ENCODE data around the gene SAMM50. TPM values are rescaled to one million over a fixed set of nuclear protein-coding genes. Genes with fewer than 3 reads are reported as not detected.

SAMM50 gene
- polyA plus RNA-seq, 4 donors: 45.4 to 66.9 (median 56.4) TPM

DNA sequence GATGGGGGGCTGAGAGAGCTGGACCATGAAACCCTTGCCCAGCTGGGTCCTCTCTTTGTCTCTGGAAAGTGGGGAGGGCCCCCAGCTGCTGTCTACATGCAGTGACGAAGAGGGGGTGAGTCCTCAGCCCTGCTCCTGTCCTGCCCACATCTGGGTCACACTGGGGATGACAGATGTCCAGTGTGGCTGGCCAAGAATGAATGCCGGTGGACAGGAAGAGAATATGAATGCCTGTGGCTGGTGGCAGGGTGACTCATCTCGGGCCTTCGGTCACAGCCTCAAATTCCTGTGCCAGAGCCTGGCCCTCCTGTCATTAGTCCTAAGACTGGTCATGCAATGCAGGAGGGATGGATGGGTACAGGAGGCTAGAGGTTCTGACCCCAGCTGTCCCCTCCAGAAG lies 33.9 kb upstream of the SAMM50 start:
- 52 to 68% (median 66%) methylated on average over 4 of the region's 4 CpGs for WGBS, 3 donors
- no peak for DNase-seq
- Histone ChIP-seq H3K4me3 (ENCODE audit: low read depth in 1 of 3, low read length in 3 of 3) (no peak overlapping the region), H3K27ac (ENCODE audit: low read depth in 1 of 3, low read length in 2 of 3) (no peak overlapping the region), H3K36me3 (ENCODE audit: control insufficient read depth in 3 of 3, insufficient read depth in 2 of 3, low read depth in 1 of 3, low read length in 3 of 3) (no peaks in the 10 kb centered on the region), H3K27me3 (ENCODE audit: control insufficient read depth in 3 of 3, insufficient read depth in 3 of 3, low read length in 3 of 3) (peaks cover 0 to 3% (median 0%) of the 10 kb centered on the region in 3 donors), H3K9me3 (ENCODE audit: control insufficient read depth in 2 of 2, insufficient read depth in 1 of 2, low read depth in 1 of 2, low read length in 1 of 2) (no peaks in the 10 kb centered on the region), H3K4me1 (ENCODE audit: control insufficient read depth in 3 of 3, insufficient read depth in 2 of 3, low read depth in 1 of 3, low read length in 2 of 3) (peaks cover 0 to 13% (median 0%) of the 10 kb centered on the region in 3 donors)
- no peak for FAIRE-seq

DNA sequence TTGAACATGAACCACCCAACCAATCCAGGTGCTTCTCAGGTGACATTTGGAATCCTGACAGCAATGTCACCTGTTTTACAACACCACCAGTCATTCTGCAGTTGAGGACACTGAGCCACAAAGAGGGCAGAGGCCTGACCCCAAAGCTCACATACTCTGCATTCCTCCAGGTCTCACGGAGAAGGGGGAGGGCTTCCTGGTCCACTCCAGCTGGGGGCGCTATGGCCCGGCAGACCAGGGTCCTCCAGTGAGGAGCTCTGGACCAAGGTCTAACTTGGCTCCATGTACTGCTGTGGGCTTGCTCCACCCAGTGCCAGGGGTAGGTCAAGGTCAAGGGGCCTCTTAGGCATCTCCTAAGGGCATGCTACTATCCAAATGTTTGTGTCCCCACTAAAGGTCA lies 33.1 kb upstream of the SAMM50 start:
- FAIRE-seq (no peak), DNase-seq (no peak)
- Histone ChIP-seq H3K4me1 (ENCODE audit: control insufficient read depth in 3 of 3, insufficient read depth in 2 of 3, low read depth in 1 of 3, low read length in 2 of 3) (peaks cover 0 to 13% (median 0%) of the 10 kb centered on the region in 3 donors), H3K27ac (ENCODE audit: low read depth in 1 of 3, low read length in 2 of 3) (no peak overlapping the region), H3K27me3 (ENCODE audit: control insufficient read depth in 3 of 3, insufficient read depth in 3 of 3, low read length in 3 of 3) (peaks cover 0 to 3% (median 0%) of the 10 kb centered on the region in 3 donors), H3K4me3 (ENCODE audit: low read depth in 1 of 3, low read length in 3 of 3) (no peak overlapping the region), H3K9me3 (ENCODE audit: control insufficient read depth in 2 of 2, insufficient read depth in 1 of 2, low read depth in 1 of 2, low read length in 1 of 2) (no peaks in the 10 kb centered on the region), H3K36me3 (ENCODE audit: control insufficient read depth in 3 of 3, insufficient read depth in 2 of 3, low read depth in 1 of 3, low read length in 3 of 3) (no peaks in the 10 kb centered on the region)
- 68 to 82% (median 75%) methylated on average over 3 of the region's 3 CpGs for WGBS, 3 donors

DNA sequence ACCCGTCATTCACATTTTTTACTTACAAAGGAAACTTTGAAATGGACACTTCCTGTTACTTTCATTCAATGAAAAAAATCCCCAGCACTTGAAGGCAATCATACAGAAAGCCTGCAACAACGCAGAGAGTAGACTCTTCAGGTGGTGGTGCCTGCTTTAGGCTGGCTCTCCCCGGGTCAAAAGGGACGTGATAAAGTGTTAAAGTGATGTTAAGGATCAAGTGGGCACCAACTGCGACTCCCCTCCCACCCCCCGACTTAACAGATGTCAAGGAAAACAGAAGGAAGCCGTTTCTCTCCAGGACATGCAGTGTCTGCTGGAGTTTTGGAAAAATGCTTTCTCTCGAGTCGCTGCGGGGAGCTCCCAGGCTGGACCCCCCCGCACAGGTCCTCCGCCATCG lies 32.1 kb upstream of the SAMM50 start:
- Histone ChIP-seq H3K4me3 (ENCODE audit: low read depth in 1 of 3, low read length in 3 of 3) (peak overlapping the region in 2 of 3 donors; percentile 9 to 55), H3K27ac (ENCODE audit: low read depth in 1 of 3, low read length in 2 of 3) (no peak overlapping the region), H3K9me3 (ENCODE audit: control insufficient read depth in 2 of 2, insufficient read depth in 1 of 2, low read depth in 1 of 2, low read length in 1 of 2) (no peaks in the 10 kb centered on the region), H3K27me3 (ENCODE audit: control insufficient read depth in 3 of 3, insufficient read depth in 3 of 3, low read length in 3 of 3) (peaks cover 0 to 3% (median 0%) of the 10 kb centered on the region in 3 donors), H3K36me3 (ENCODE audit: control insufficient read depth in 3 of 3, insufficient read depth in 2 of 3, low read depth in 1 of 3, low read length in 3 of 3) (no peaks in the 10 kb centered on the region), H3K4me1 (ENCODE audit: control insufficient read depth in 3 of 3, insufficient read depth in 2 of 3, low read depth in 1 of 3, low read length in 2 of 3) (peaks cover 0 to 13% (median 0%) of the 10 kb centered on the region in 3 donors)
- peak in 1 of 2 donors; percentile 42 for DNase-seq
- no peak for FAIRE-seq
- WGBS, 3 donors: 0 to 1% (median 1%) methylated on average over 10 to 13 of the region's 13 CpGs

DNA sequence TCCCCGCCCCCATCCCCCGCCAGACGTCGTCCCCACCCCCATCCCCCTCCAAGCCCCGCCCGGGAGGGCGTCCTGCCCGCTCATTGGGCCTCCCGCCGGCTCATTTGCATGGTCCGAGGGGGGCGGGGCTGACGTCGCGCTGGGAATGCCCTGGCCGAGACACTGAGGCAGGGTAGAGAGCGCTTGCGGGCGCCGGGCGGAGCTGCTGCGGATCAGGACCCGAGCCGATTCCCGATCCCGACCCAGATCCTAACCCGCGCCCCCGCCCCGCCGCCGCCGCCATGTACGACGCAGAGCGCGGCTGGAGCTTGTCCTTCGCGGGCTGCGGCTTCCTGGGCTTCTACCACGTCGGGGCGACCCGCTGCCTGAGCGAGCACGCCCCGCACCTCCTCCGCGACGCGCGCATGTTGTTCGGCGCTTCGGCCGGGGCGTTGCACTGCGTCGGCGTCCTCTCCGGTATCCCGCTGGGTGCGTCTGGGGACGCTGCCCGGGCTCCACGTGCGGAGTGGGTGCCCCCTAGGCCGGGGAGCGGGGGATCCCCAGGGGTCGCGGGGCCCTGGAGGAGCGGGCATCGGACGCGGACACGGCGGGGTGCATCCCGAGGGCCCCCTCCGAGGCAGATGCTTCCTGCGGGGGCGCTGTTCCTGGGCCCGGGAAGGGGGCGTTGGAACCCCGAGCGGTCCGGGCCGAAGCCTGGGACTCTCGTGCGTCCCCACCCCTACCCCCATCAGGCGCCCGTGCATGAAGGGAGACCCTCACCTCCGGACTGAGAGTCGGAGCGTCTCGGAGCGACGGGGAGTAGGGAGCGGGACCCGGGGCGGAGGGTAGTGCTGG lies 31.4 kb upstream of the SAMM50 start, which contains the start of gene PNPLA3:
Gene PNPLA3 (plus strand): TSS at position 175 of the 834 bp plus-strand sequence. CDS start 107 bp downstream, at position 282.
- Histone ChIP-seq H3K9me3 (ENCODE audit: control insufficient read depth in 2 of 2, insufficient read depth in 1 of 2, low read depth in 1 of 2, low read length in 1 of 2) (no peaks in the 10 kb centered on the region), H3K27ac (ENCODE audit: low read depth in 1 of 3, low read length in 2 of 3) (peak within 1 kb of the TSS in 1 of 3 donors; percentile 63), H3K4me3 (ENCODE audit: low read depth in 1 of 3, low read length in 3 of 3) (peak within 1 kb of the TSS; percentile 44 to 55 (median 44)), H3K36me3 (ENCODE audit: control insufficient read depth in 3 of 3, insufficient read depth in 2 of 3, low read depth in 1 of 3, low read length in 3 of 3) (no peaks in the 10 kb centered on the region), H3K27me3 (ENCODE audit: control insufficient read depth in 3 of 3, insufficient read depth in 3 of 3, low read length in 3 of 3) (peaks cover 0 to 3% (median 0%) of the 10 kb centered on the region in 3 donors), H3K4me1 (ENCODE audit: control insufficient read depth in 3 of 3, insufficient read depth in 2 of 3, low read depth in 1 of 3, low read length in 2 of 3) (peaks cover 0 to 13% (median 0%) of the 10 kb centered on the region in 3 donors)
- peak; percentile 87 to 92 for DNase-seq
- no peak for FAIRE-seq
- 1 to 2% (median 2%) methylated on average over 77 to 100 of the region's 100 CpGs for WGBS, 3 donors

DNA sequence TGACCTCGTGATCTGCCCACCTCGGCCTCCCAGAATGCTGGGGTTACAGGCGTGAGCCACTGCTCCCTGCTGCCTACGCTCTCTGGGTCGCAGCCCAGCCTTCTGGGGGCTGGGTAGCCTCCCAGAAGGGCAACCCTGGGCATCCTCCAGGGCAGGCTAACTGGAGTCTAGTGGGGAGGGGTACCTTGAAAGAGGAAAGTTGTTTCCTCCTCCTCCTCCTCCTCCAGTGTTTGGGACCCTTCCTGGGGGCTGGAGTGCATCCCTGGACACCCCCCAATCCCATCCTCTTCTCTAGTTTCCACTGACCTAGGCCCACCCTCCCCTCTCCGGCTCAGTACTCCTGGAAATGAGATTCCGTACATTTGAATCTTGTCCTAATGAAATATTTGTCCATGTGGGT lies 30.4 kb upstream of the SAMM50 start:
- FAIRE-seq: no peak
- Histone ChIP-seq H3K27me3 (ENCODE audit: control insufficient read depth in 3 of 3, insufficient read depth in 3 of 3, low read length in 3 of 3) (no peaks in the 10 kb centered on the region), H3K36me3 (ENCODE audit: control insufficient read depth in 3 of 3, insufficient read depth in 2 of 3, low read depth in 1 of 3, low read length in 3 of 3) (no peaks in the 10 kb centered on the region), H3K27ac (ENCODE audit: low read depth in 1 of 3, low read length in 2 of 3) (peak overlapping the region; percentile 1 to 78 (median 35)), H3K4me1 (ENCODE audit: control insufficient read depth in 3 of 3, insufficient read depth in 2 of 3, low read depth in 1 of 3, low read length in 2 of 3) (peaks cover 0 to 13% (median 0%) of the 10 kb centered on the region in 3 donors), H3K9me3 (ENCODE audit: control insufficient read depth in 2 of 2, insufficient read depth in 1 of 2, low read depth in 1 of 2, low read length in 1 of 2) (no peaks in the 10 kb centered on the region), H3K4me3 (ENCODE audit: low read depth in 1 of 3, low read length in 3 of 3) (no peak overlapping the region)
- WGBS, 3 donors: 43 to 63% (median 58%) methylated on average over 7 of the region's 7 CpGs
- no peak for DNase-seq

DNA sequence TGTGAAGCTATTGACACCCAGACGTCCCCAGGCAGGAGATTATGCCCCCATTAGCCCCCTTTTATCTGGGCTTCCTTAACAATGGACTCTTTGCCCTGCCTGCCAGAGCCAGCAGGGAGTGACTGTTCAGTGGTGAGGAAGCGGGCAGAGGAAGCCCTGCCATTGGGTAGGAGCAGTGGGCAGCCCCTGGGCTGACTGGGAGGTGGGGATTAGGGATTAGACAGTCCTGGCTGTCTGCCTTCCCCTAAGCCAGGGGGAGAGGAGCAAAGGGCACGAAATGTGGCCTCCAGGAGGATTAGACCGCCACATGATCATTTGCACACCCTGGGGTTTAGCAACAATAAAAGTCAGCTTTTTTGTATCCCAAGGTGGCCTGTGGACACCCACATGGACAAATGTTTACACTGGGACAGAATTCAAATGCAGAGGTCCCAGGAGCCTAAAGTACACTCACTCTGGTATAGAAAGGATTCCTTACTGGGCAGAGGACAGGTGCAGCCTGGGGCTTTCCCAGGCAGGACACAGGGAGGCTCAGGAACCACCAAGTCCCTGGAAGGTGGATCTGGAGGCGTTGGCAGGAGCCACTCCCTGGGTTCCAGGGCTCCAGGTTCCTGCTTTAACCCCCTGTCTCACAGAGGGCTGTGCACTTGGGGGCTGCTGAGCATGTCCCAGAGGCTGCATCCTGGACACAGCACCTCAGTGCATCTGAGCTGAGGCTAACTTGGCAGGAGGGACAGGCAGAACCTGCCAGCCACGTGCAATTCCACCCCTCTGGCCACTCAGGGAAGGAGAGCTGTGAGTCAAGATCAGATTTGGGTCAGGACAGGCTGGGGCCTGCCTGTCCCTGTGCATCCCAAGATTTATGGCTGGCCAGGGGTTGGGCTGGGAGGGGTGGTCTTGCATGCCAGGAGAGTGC lies 29.6 kb upstream of the SAMM50 start:
- Histone ChIP-seq H3K27ac (ENCODE audit: low read depth in 1 of 3, low read length in 2 of 3) (peak overlapping the region; percentile 1 to 78 (median 35)), H3K9me3 (ENCODE audit: control insufficient read depth in 2 of 2, insufficient read depth in 1 of 2, low read depth in 1 of 2, low read length in 1 of 2) (no peaks in the 10 kb centered on the region), H3K27me3 (ENCODE audit: control insufficient read depth in 3 of 3, insufficient read depth in 3 of 3, low read length in 3 of 3) (no peaks in the 10 kb centered on the region), H3K4me3 (ENCODE audit: low read depth in 1 of 3, low read length in 3 of 3) (no peak overlapping the region), H3K4me1 (ENCODE audit: control insufficient read depth in 3 of 3, insufficient read depth in 2 of 3, low read depth in 1 of 3, low read length in 2 of 3) (peaks cover 0 to 13% (median 0%) of the 10 kb centered on the region in 3 donors), H3K36me3 (ENCODE audit: control insufficient read depth in 3 of 3, insufficient read depth in 2 of 3, low read depth in 1 of 3, low read length in 3 of 3) (no peaks in the 10 kb centered on the region)
- WGBS, 3 donors: 18 to 56% (median 29%) methylated on average over 6 of the region's 6 CpGs
- FAIRE-seq: no peak
- DNase-seq: peak; percentile 59 to 70

DNA sequence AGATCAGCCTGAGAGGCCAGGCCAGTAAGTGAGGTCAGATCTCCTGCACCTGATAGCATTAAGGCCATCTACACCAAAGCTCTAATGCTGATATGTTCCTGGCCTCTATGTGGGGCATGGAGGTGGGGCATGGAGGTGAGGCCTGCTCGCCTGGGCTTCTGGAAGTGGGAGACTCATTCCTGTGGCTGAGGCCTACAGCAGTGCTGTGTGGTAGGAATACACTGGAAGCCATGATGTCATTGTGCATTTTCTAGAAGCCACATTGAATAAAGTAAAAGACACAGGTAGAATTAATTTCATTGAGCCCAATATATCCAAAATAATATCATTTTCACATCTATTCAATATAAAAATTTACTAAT lies 28.9 kb upstream of the SAMM50 start:
- WGBS, 3 donors: 74 to 93% (median 91%) methylated on average over 1 of the region's 1 CpG
- Histone ChIP-seq H3K9me3 (ENCODE audit: control insufficient read depth in 2 of 2, insufficient read depth in 1 of 2, low read depth in 1 of 2, low read length in 1 of 2) (no peaks in the 10 kb centered on the region), H3K4me3 (ENCODE audit: low read depth in 1 of 3, low read length in 3 of 3) (no peak overlapping the region), H3K4me1 (ENCODE audit: control insufficient read depth in 3 of 3, insufficient read depth in 2 of 3, low read depth in 1 of 3, low read length in 2 of 3) (peaks cover 0 to 13% (median 0%) of the 10 kb centered on the region in 3 donors), H3K36me3 (ENCODE audit: control insufficient read depth in 3 of 3, insufficient read depth in 2 of 3, low read depth in 1 of 3, low read length in 3 of 3) (no peaks in the 10 kb centered on the region), H3K27ac (ENCODE audit: low read depth in 1 of 3, low read length in 2 of 3) (no peak overlapping the region), H3K27me3 (ENCODE audit: control insufficient read depth in 3 of 3, insufficient read depth in 3 of 3, low read length in 3 of 3) (no peaks in the 10 kb centered on the region)
- FAIRE-seq: no peak
- no peak for DNase-seq

DNA sequence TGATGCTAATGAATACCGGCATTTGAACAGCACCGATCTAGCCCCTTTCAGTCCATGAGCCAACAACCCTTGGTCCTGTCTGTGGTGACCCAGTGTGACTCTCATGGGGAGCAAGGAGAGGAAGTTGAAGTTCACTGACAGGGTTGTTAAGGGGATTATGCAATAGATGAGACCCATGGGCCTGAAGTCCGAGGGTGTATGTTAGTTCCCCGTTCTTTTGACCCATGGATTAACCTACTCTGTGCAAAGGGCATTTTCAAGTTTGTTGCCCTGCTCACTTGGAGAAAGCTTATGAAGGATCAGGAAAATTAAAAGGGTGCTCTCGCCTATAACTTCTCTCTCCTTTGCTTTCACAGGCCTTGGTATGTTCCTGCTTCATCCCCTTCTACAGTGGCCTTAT lies 26.8 kb upstream of the SAMM50 start:
- FAIRE-seq (no peak), DNase-seq (peak; percentile 25 to 59)
- no peaks in the 10 kb centered on the region for H3K36me3 ChIP-seq (ENCODE audit: control insufficient read depth in 3 of 3, insufficient read depth in 2 of 3, low read depth in 1 of 3, low read length in 3 of 3)
- no peaks in the 10 kb centered on the region for H3K27me3 ChIP-seq (ENCODE audit: control insufficient read depth in 3 of 3, insufficient read depth in 3 of 3, low read length in 3 of 3)
- 69 to 71% (median 71%) methylated on average over 5 of the region's 5 CpGs for WGBS, 3 donors
- H3K4me3 ChIP-seq (ENCODE audit: low read depth in 1 of 3, low read length in 3 of 3): no peak overlapping the region
- peaks cover 0 to 13% (median 0%) of the 10 kb centered on the region in 3 donors for H3K4me1 ChIP-seq (ENCODE audit: control insufficient read depth in 3 of 3, insufficient read depth in 2 of 3, low read depth in 1 of 3, low read length in 2 of 3)
- no peaks in the 10 kb centered on the region for H3K9me3 ChIP-seq (ENCODE audit: control insufficient read depth in 2 of 2, insufficient read depth in 1 of 2, low read depth in 1 of 2, low read length in 1 of 2)
- H3K27ac ChIP-seq (ENCODE audit: low read depth in 1 of 3, low read length in 2 of 3): no peak overlapping the region

Data from small intestine (tissue), 7 donors.